A673 (cell line): Measurements from ENCODE around the gene MT1H. TPM values are rescaled to one million over a fixed set of nuclear protein-coding genes. Genes with fewer than 3 reads are reported as not detected.

ENCODE experiments used
- BruUV-seq: library from RNA; stranded (reverse); fragments of 400-500 nt; replicated peaks from 2 replicates; lab custom pipeline; 2021; lab: Mats Ljungman, UMichigan
- CTCF ChIA-PET: fragments of 300-600 bp; sonication (Branson Sonifier 250); formaldehyde crosslinking; loops from one replicate; lab custom pipeline; 2022; ENCODE audit warnings: antibody characterized with exemption; lab: Charles Lee
- POLR2A ChIA-PET: fragments of 300-600 bp; sonication (Branson Sonifier 250); formaldehyde crosslinking; loops from one replicate; lab custom pipeline; 2022; ENCODE audit warnings: antibody characterized with exemption; ENCODE audit not compliant: low non-redundant PET; lab: Charles Lee
- DNase-seq: peaks from one replicate; pipeline ENCODE4 v3.0.0-alpha.2; 2015; ENCODE audit warnings: low spot score
- H3K27ac ChIP-seq: fragments of 200-600 bp; sonication (generic); 2 replicates; pipeline ENCODE4 v1.5.1; 2016; ENCODE audit warnings: mixed run types, low read depth, mild to moderate bottlenecking, mixed read lengths, antibody characterized with exemption, low read length; ENCODE audit not compliant: poor library complexity, severe bottlenecking
- H3K27me3 ChIP-seq: fragments of 200-600 bp; sonication (generic); replicated peaks from 2 replicates; pipeline ENCODE4 v1.6.1; 2017; ENCODE audit warnings: mixed run types, low read depth, mild to moderate bottlenecking, mixed read lengths, antibody characterized with exemption, low read length; ENCODE audit not compliant: insufficient read depth, poor library complexity
- H3K36me3 ChIP-seq: fragments of 200-600 bp; sonication (generic); 2 replicates; pipeline ENCODE4 v1.6.1; 2016; ENCODE audit warnings: mixed run types, mild to moderate bottlenecking, mixed read lengths, antibody characterized with exemption, low read length; ENCODE audit not compliant: insufficient read depth, poor library complexity, severe bottlenecking
- H3K4me1 ChIP-seq: fragments of 200-600 bp; sonication (generic); 2 replicates; pipeline ENCODE4 v1.6.1; 2017; ENCODE audit warnings: mixed run types, mild to moderate bottlenecking, mixed read lengths, antibody characterized with exemption, low read length; ENCODE audit not compliant: insufficient read depth, poor library complexity, severe bottlenecking
- H3K4me3 ChIP-seq: fragments of 200-600 bp; sonication (generic); 2 replicates; pipeline ENCODE4 v1.5.1; 2016; ENCODE audit warnings: low read depth, mixed run types, mild to moderate bottlenecking, mixed read lengths, low read length; ENCODE audit not compliant: poor library complexity, severe bottlenecking
- H3K9me3 ChIP-seq: fragments of 200-600 bp; sonication (generic); 2 replicates; pipeline ENCODE4 v1.6.1; 2016; ENCODE audit warnings: mixed run types, low read depth, mild to moderate bottlenecking, mixed read lengths, antibody characterized with exemption, low read length; ENCODE audit not compliant: poor library complexity, severe bottlenecking
- CTCF ChIP-seq: fragments of 300-800, 200-600 bp; sonication (generic); conservative IDR thresholded peaks from 2 replicates; pipeline ENCODE4 v1.5.1; 2017; ENCODE audit warnings: low read depth, mild to moderate bottlenecking, antibody characterized with exemption, low read length, moderate library complexity, mixed read lengths
- EZH2 ChIP-seq: fragments of 200-600 bp; sonication (generic); IDR thresholded peaks from 2 replicates; pipeline ENCODE4 v1.6.1; 2017; ENCODE audit warnings: borderline replicate concordance, low read depth, mild to moderate bottlenecking, mixed read lengths, antibody characterized with exemption, low read length; ENCODE audit not compliant: poor library complexity, severe bottlenecking
- intact Hi-C: fragments of 100-400 bp; cut with micrococcal nuclease; formaldehyde crosslinking; loops from one replicate; pipeline ENCODE4 v1.10.0; 2022; ENCODE audit not compliant: unreplicated experiment
- total RNA-seq: library from RNA; stranded (reverse); gene quantifications from 2 replicates; pipeline ENCODE4 v1.2.3, GENCODE V29; 2021

Gene MT1H
- total RNA-seq, 1 experiment from 2014 or later = 2.4 TPM

GRCh38 chr16:56623637-56624036, 46.0 kb upstream of the MT1H start:
- ChIA-PET CTCF (no interaction called here), POLR2A (no interaction called here)
- no peak for DNase-seq
- Histone ChIP-seq H3K27me3 (no peaks in the 10 kb centered on the region), H3K9me3 (no peaks in the 10 kb centered on the region), H3K4me3 (no peak overlapping the region), H3K4me1 (peaks cover 6% of the 10 kb centered on the region), H3K36me3 (no peaks in the 10 kb centered on the region), H3K27ac (no peak overlapping the region)
- TF ChIP-seq EZH2 = no peak
- no TSS peak for BruUV-seq
- intact Hi-C loops = no loop called here

- peaks cover 6% of the 10 kb centered on the region for H3K4me1 ChIP-seq
- no peaks in the 10 kb centered on the region for H3K36me3 ChIP-seq
- BruUV-seq = no TSS peak
- no peak within 1 kb of the TSS for H3K27ac ChIP-seq
- CTCF ChIA-PET = interaction anchor here (0.6 kb wide), 3 partner anchors 22 to 675 kb away, joined by 3 to 6 read pairs (median 3); no protein-coding TSS in a partner anchor
- POLR2A ChIA-PET = no interaction called here
- H3K9me3 ChIP-seq = no peaks in the 10 kb centered on the region
- no peaks in the 10 kb centered on the region for H3K27me3 ChIP-seq
- intact Hi-C loops = no loop called here
- TF ChIP-seq CTCF (no peak), EZH2 (no peak)
- peak; percentile 70 for DNase-seq
- H3K4me3 ChIP-seq = peak within 1 kb of the TSS; percentile 40
Observed at GRCh38 chr16:56625140-56625942, 44.3 kb upstream of the MT1H start, which contains the start of gene MT1E. MT1E (plus strand) TSS chr16:56625781; CDS start chr16:56625852, 71 bp downstream.

DNA sequence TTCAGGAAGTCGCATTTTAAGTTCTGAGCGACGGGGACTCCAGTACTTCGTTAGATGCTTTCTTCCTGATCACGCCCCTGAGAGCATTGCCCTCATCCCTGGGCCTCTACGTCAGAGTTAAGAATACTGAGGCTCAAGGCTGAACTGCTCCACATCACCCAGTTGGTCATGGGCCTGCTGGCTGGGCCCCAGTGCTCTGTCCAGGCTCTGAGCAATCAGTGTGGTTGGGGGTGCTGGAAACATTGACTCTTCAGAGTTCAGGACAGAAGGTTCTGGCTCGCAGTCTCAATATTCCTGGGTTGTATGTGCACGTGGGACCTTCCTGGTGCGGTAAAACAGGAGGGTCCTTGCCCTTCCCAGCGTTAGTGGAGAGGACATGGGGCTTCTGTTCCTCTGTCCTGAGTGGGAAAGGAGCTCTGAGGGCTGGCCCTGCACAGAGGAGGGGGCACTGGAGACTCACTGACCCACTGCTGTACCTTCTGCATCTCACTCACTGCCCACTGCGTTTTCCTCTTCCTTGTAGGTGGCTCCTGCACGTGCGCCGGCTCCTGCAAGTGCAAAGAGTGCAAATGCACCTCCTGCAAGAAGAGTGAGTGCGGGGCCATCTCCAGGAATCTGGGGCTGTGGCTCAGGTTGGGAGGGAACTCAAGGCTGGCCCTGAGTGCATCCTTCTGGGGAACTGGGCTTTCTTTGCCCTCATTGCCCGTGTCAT, 43.5 kb upstream of the MT1H start:
- H3K9me3 ChIP-seq = no peaks in the 10 kb centered on the region
- intact Hi-C loops = no loop called here
- DNase-seq = no peak
- H3K4me1 ChIP-seq = peaks cover 6% of the 10 kb centered on the region
- peak overlapping the region; percentile 40 for H3K4me3 ChIP-seq
- H3K27ac ChIP-seq = no peak overlapping the region
- peaks cover 4% of the 10 kb centered on the region for H3K27me3 ChIP-seq
- CTCF ChIA-PET = interaction anchor here (0.6 kb wide), 3 partner anchors 22 to 674 kb away, joined by 3 to 6 read pairs (median 3); no protein-coding TSS in a partner anchor
- TF ChIP-seq CTCF (no peak), EZH2 (no peak)
- TSS peak; percentile 95 for BruUV-seq
- H3K36me3 ChIP-seq = no peaks in the 10 kb centered on the region
- POLR2A ChIA-PET = no interaction called here
